Measurements from ENCODE around the gene RALGAPB. TPM values are rescaled to one million over a fixed set of nuclear protein-coding genes. Genes with fewer than 3 reads are reported as not detected.

The RALGAPB gene
- total RNA-seq, 1 experiment from 2014 or later, result 24.0 TPM

- TF ChIP-seq REST (IDR thresholded peaks at IDR 0.05; ENCODE audit: low read depth), result no peak
Measured at GRCh38 chr20:38528167-38528566, 55.5 kb downstream of the RALGAPB start (continued).

- no peaks in the 10 kb centered on the region for H3K9me2 ChIP-seq (ENCODE audit: insufficient read depth)
- H3K9ac ChIP-seq (ENCODE audit: low read length), result no peak overlapping the region
- ChIA-PET RAD21 (ENCODE audit: low non-redundant PET in 1 of 2, low total read pairs in 2 of 2, uncharacterized antibody in 2 of 2, unreplicated experiment in 2 of 2) (no interaction called here), POLR2A (no interaction called here), CTCF (no interaction called here)
- H3K4me2 ChIP-seq (ENCODE audit: low read length), result no peak overlapping the region
- BruUV-seq (replicated peaks), result no TSS peak
- H2AFZ ChIP-seq (ENCODE audit: low read depth, low read length, poor library complexity, severe bottlenecking), result no peak overlapping the region
- intact Hi-C loops (cut with micrococcal nuclease), result no loop called here
- no peak for DNase-seq (ENCODE audit: low read depth, low spot score)
- no peak overlapping the region for H3K27ac ChIP-seq (ENCODE audit: low read depth, low read length)
- H4K20me1 ChIP-seq (ENCODE audit: insufficient read depth), result no peaks in the 10 kb centered on the region
- no peak overlapping the region for H3K4me3 ChIP-seq (replicated peaks in 1 of 2; ENCODE audit: low read depth in 1 of 2, low read length in 2 of 2)
- ATAC-seq, result no peak
- no peaks in the 10 kb centered on the region for H3K27me3 ChIP-seq (ENCODE audit: insufficient read depth, low read length)
- no peaks in the 10 kb centered on the region for H3K4me1 ChIP-seq (ENCODE audit: control insufficient read depth in 1 of 2, insufficient read depth in 2 of 2, low read length in 2 of 2)
- no peaks in the 10 kb centered on the region for H3K79me2 ChIP-seq (ENCODE audit: insufficient read depth, low read length)
- TF ChIP-seq JUND (IDR thresholded peaks at IDR 0.05) (no peak), EZH2phosphoT487 (IDR thresholded peaks at IDR 0.05; ENCODE audit: borderline replicate concordance) (no peak), POLR2A (IDR thresholded peaks at IDR 0.05; ENCODE audit: borderline replicate concordance, extremely low read depth, insufficient read depth, insufficient read length) (no peak)
- peaks cover 9 to 24% of the 10 kb centered on the region in 2 experiments; a peak in 2 of 4 replicates for H3K36me3 ChIP-seq (ENCODE audit: control insufficient read depth in 1 of 2, insufficient read depth in 2 of 2, low read length in 2 of 2)
- no peaks in the 10 kb centered on the region for H3K9me3 ChIP-seq (ENCODE audit: control insufficient read depth in 1 of 2, insufficient read depth in 1 of 2, low read depth in 1 of 2, low read length in 2 of 2)
Measured at GRCh38 chr20:38531021-38531420, 58.4 kb downstream of the RALGAPB start.

- Histone ChIP-seq H3K79me2 (ENCODE audit: insufficient read depth, low read length) (no peaks in the 10 kb centered on the region), H3K9me3 (ENCODE audit: control insufficient read depth in 1 of 2, insufficient read depth in 1 of 2, low read depth in 1 of 2, low read length in 2 of 2) (no peaks in the 10 kb centered on the region), H2AFZ (ENCODE audit: low read depth, low read length, poor library complexity, severe bottlenecking) (no peak overlapping the region), H3K9ac (ENCODE audit: low read length) (no peak overlapping the region), H3K4me2 (ENCODE audit: low read length) (no peak overlapping the region), H3K9me2 (ENCODE audit: insufficient read depth) (no peaks in the 10 kb centered on the region), H3K27ac (ENCODE audit: low read depth, low read length) (no peak overlapping the region), H4K20me1 (ENCODE audit: insufficient read depth) (no peaks in the 10 kb centered on the region), H3K27me3 (ENCODE audit: insufficient read depth, low read length) (no peaks in the 10 kb centered on the region), H3K36me3 (ENCODE audit: control insufficient read depth in 1 of 2, insufficient read depth in 2 of 2, low read length in 2 of 2) (peaks cover 19 to 26% of the 10 kb centered on the region in 2 experiments; a peak in 2 of 4 replicates), H3K4me3 (replicated peaks in 1 of 2; ENCODE audit: low read depth in 1 of 2, low read length in 2 of 2) (no peak overlapping the region), H3K4me1 (ENCODE audit: control insufficient read depth in 1 of 2, insufficient read depth in 2 of 2, low read length in 2 of 2) (no peaks in the 10 kb centered on the region)
- CTCF ChIA-PET, result no interaction called here
- BruUV-seq (replicated peaks), result no TSS peak
- intact Hi-C loops (cut with micrococcal nuclease), result no loop called here
- RAD21 ChIA-PET (ENCODE audit: low non-redundant PET in 1 of 2, low total read pairs in 2 of 2, uncharacterized antibody in 2 of 2, unreplicated experiment in 2 of 2), result no interaction called here
- POLR2A ChIA-PET, result no interaction called here
- ATAC-seq (no peak), DNase-seq (ENCODE audit: low read depth, low spot score) (no peak)
- no peak for TF ChIP-seq ATF3 (IDR thresholded peaks at IDR 0.05)
- TF ChIP-seq CEBPB (IDR thresholded peaks at IDR 0.05; ENCODE audit: low read depth), result no peak
- TF ChIP-seq TCF7L2 (IDR thresholded peaks at IDR 0.05; ENCODE audit: borderline replicate concordance, extremely low read depth, insufficient read depth, insufficient read length), result no peak
- no peak for TF ChIP-seq YY1 (IDR thresholded peaks at IDR 0.05; ENCODE audit: extremely low read depth, insufficient replicate concordance, low read depth, low read length)
- no peak for TF ChIP-seq POLR2A (IDR thresholded peaks at IDR 0.05; ENCODE audit: borderline replicate concordance, extremely low read depth, insufficient read depth, insufficient read length)
- TF ChIP-seq JUND (IDR thresholded peaks at IDR 0.05), result no peak
- TF ChIP-seq SIN3A (IDR thresholded peaks at IDR 0.05; ENCODE audit: low read depth), result no peak
- no peak for TF ChIP-seq RAD21 (IDR thresholded peaks at IDR 0.05; ENCODE audit: low read depth)
- no peak for TF ChIP-seq ELF1 (IDR thresholded peaks at IDR 0.05; ENCODE audit: borderline replicate concordance, low read depth)
- TF ChIP-seq FOSL1 (IDR thresholded peaks at IDR 0.05; ENCODE audit: low read depth), result no peak
- no peak for TF ChIP-seq SRF (IDR thresholded peaks at IDR 0.05; ENCODE audit: low read depth)
- no peak for TF ChIP-seq ZFX (IDR thresholded peaks at IDR 0.05)
- TF ChIP-seq CBX3 (IDR thresholded peaks at IDR 0.05; ENCODE audit: low read depth), result no peak
- no peak for TF ChIP-seq MAX (IDR thresholded peaks at IDR 0.05)
- TF ChIP-seq SP1 (IDR thresholded peaks at IDR 0.05; ENCODE audit: low read depth), result no peak
- no peak for TF ChIP-seq POLR2AphosphoS5 (IDR thresholded peaks at IDR 0.05; ENCODE audit: low read depth, low read length)
Measured at GRCh38 chr20:38534756-38535155, 62.1 kb downstream of the RALGAPB start.

Data from HCT116 (cell line).